Smooth muscle cell (in vitro differentiated cells): Measurements from ENCODE around the gene TMEM240. TPM values are rescaled to one million over a fixed set of nuclear protein-coding genes. Genes with fewer than 3 reads are reported as not detected.

Source experiments
- DNase-seq: peaks from one replicate; lab custom pipeline; 2025; ENCODE audit not compliant: unreplicated experiment; lab: John Stamatoyannopoulos, UW
- H2AFZ ChIP-seq: fragments of 200-600 bp; sonication (generic); 2 replicates; pipeline ENCODE4 v1.6.0; 2016; ENCODE audit warnings: antibody characterized with exemption, low read depth, mild to moderate bottlenecking
- H3F3A ChIP-seq: fragments of 200-600 bp; sonication (generic); 2 replicates; pipeline ENCODE4 v1.6.0; 2017; ENCODE audit warnings: antibody characterized with exemption, low read depth
- H3K27ac ChIP-seq: fragments of 200-600 bp; sonication (generic); 2 replicates; pipeline ENCODE4 v1.5.1; 2016; ENCODE audit warnings: low read depth, mild to moderate bottlenecking
- H3K27me3 ChIP-seq: fragments of 200-600 bp; sonication (generic); 2 replicates; pipeline ENCODE4 v1.6.1; 2016; ENCODE audit warnings: low read depth, mild to moderate bottlenecking
- H3K36me3 ChIP-seq: fragments of 200-600 bp; sonication (generic); 2 replicates; pipeline ENCODE4 v1.5.1; 2016; ENCODE audit warnings: low read depth
- H3K4me1 ChIP-seq: fragments of 200-600 bp; sonication (generic); 2 replicates; pipeline ENCODE4 v1.5.1; 2016; ENCODE audit warnings: low read depth
- H3K4me2 ChIP-seq: fragments of 200-600 bp; sonication (generic); 2 replicates; pipeline ENCODE4 v1.6.0; 2016; ENCODE audit warnings: mild to moderate bottlenecking
- H3K4me3 ChIP-seq: fragments of 200-600 bp; sonication (generic); 2 replicates; pipeline ENCODE4 v1.5.1; 2016; ENCODE audit warnings: mild to moderate bottlenecking
- H3K79me2 ChIP-seq: fragments of 200-600 bp; sonication (generic); 2 replicates; pipeline ENCODE4 v1.6.0; 2016; ENCODE audit warnings: low read depth, mild to moderate bottlenecking
- H3K9ac ChIP-seq: fragments of 200-600 bp; sonication (generic); 2 replicates; pipeline ENCODE4 v1.6.0; 2016; ENCODE audit warnings: low read depth
- H3K9me3 ChIP-seq: fragments of 200-600 bp; sonication (generic); replicated peaks from 2 replicates; pipeline ENCODE4 v1.5.1; 2016; ENCODE audit warnings: low read depth
- H4K20me1 ChIP-seq: fragments of 200-600 bp; sonication (generic); 2 replicates; pipeline ENCODE4 v1.6.0; 2016; ENCODE audit warnings: low read depth
- WGBS: methylation state at CpG from one replicate; pipeline ENCODE4 v1.1.7; 2016; ENCODE audit warnings: low lambda C conversion rate; 5-methylcytosine and 5-hydroxymethylcytosine counted together
- polyA plus RNA-seq: library from polyadenylated mRNA; unstranded; fragments of >200 nt; fragmentation: Nextera tagmentation; extraction: Ambion mirVana; gene quantifications from 2 replicates; pipeline ENCODE4 v1.2.1, GENCODE V29; 2016
- total RNA-seq: library from RNA; depleted of rRNA; stranded (reverse); fragments of >200 nt; gene quantifications from 2 replicates; pipeline ENCODE4 v1.2.3, GENCODE V29; 2014
- TF ChIP-seq, protein P1 (sequence below): fragments of 200-600 bp; sonication (generic); IDR thresholded peaks from 2 replicates; pipeline ENCODE4 v1.5.1; 2017; ENCODE audit warnings: borderline replicate concordance, mild to moderate bottlenecking, antibody characterized with exemption; ENCODE audit not compliant: insufficient read depth, poor library complexity, severe bottlenecking

The TMEM240 gene
- total and polyA plus RNA-seq, 2 experiments from 2014 or later, result 2.7 to 12.2 TPM

GRCh38 chr1:1567152-1567875 lies 26.9 kb upstream of the TMEM240 start:
- H3K9ac ChIP-seq, result no peak overlapping the region
- no peak overlapping the region for H3K4me3 ChIP-seq
- no peaks in the 10 kb centered on the region for H3K27me3 ChIP-seq
- 92% methylated on average over 31 of the region's 31 CpGs for WGBS
- H3K4me2 ChIP-seq, result no peak overlapping the region
- H2AFZ ChIP-seq, result no peak overlapping the region
- peaks cover 99% of the 10 kb centered on the region for H4K20me1 ChIP-seq
- peak overlapping the region; percentile 15 for H3K27ac ChIP-seq
- no peak for DNase-seq
- no peaks in the 10 kb centered on the region for H3K9me3 ChIP-seq
- TF ChIP-seq, protein P1, sequence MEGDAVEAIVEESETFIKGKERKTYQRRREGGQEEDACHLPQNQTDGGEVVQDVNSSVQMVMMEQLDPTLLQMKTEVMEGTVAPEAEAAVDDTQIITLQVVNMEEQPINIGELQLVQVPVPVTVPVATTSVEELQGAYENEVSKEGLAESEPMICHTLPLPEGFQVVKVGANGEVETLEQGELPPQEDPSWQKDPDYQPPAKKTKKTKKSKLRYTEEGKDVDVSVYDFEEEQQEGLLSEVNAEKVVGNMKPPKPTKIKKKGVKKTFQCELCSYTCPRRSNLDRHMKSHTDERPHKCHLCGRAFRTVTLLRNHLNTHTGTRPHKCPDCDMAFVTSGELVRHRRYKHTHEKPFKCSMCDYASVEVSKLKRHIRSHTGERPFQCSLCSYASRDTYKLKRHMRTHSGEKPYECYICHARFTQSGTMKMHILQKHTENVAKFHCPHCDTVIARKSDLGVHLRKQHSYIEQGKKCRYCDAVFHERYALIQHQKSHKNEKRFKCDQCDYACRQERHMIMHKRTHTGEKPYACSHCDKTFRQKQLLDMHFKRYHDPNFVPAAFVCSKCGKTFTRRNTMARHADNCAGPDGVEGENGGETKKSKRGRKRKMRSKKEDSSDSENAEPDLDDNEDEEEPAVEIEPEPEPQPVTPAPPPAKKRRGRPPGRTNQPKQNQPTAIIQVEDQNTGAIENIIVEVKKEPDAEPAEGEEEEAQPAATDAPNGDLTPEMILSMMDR, result no peak
- no peaks in the 10 kb centered on the region for H3K4me1 ChIP-seq
- no peaks in the 10 kb centered on the region for H3K36me3 ChIP-seq
- H3F3A ChIP-seq, result peaks cover 7% of the 10 kb centered on the region
- H3K79me2 ChIP-seq, result peaks cover 95% of the 10 kb centered on the region

DNA sequence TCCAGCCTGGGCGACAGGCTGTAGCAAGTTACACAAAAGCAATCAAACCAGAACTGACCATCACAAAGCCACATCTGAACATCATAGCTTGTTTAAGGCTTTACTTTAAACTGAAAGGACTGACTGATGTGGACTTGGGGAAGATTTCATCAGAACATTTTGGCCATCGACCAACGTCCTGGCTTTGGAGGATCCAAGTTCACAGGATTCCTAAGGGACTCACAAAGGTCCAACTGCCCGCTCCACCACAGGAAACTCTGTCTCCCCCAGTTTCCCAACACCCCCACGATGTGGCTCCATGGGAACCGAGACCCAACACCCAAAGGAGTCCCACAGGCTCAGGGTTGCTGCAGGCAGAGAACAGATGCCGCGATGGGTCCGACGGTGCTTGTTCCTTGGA lies 24.9 kb upstream of the TMEM240 start:
- Histone ChIP-seq H3K4me2 (no peak overlapping the region), H3K27me3 (no peaks in the 10 kb centered on the region), H3K9me3 (no peaks in the 10 kb centered on the region), H3K9ac (no peak overlapping the region), H3F3A (peaks cover 7% of the 10 kb centered on the region), H3K4me1 (no peaks in the 10 kb centered on the region), H4K20me1 (peaks cover 96% of the 10 kb centered on the region), H3K27ac (no peak overlapping the region), H2AFZ (no peak overlapping the region), H3K79me2 (peaks cover 86% of the 10 kb centered on the region), H3K36me3 (no peaks in the 10 kb centered on the region), H3K4me3 (no peak overlapping the region)
- DNase-seq, result no peak
- TF ChIP-seq, protein P1, result no peak
- 97% methylated on average over 10 of the region's 10 CpGs for WGBS

GRCh38 chr1:1564268-1564667 lies 23.8 kb upstream of the TMEM240 start:
- no peak overlapping the region for H3K4me3 ChIP-seq
- H3K79me2 ChIP-seq, result peaks cover 81% of the 10 kb centered on the region
- no peak for DNase-seq
- no peak overlapping the region for H2AFZ ChIP-seq
- no peak overlapping the region for H3K4me2 ChIP-seq
- H3K9me3 ChIP-seq, result no peaks in the 10 kb centered on the region
- H3K36me3 ChIP-seq, result no peaks in the 10 kb centered on the region
- TF ChIP-seq, protein P1, result no peak
- H3F3A ChIP-seq, result no peaks in the 10 kb centered on the region
- no peaks in the 10 kb centered on the region for H3K27me3 ChIP-seq
- H3K27ac ChIP-seq, result no peak overlapping the region
- H3K9ac ChIP-seq, result no peak overlapping the region
- H4K20me1 ChIP-seq, result peaks cover 96% of the 10 kb centered on the region
- WGBS, result 97% methylated on average over 19 of the region's 19 CpGs
- no peaks in the 10 kb centered on the region for H3K4me1 ChIP-seq

- peaks cover 96% of the 10 kb centered on the region for H4K20me1 ChIP-seq
- peaks cover 3% of the 10 kb centered on the region for H3F3A ChIP-seq
- 96% methylated on average over 12 of the region's 12 CpGs for WGBS
- H3K79me2 ChIP-seq, result peaks cover 75% of the 10 kb centered on the region
- no peaks in the 10 kb centered on the region for H3K9me3 ChIP-seq
- no peak overlapping the region for H3K4me3 ChIP-seq
- H2AFZ ChIP-seq, result no peak overlapping the region
- H3K4me2 ChIP-seq, result no peak overlapping the region
- no peak overlapping the region for H3K9ac ChIP-seq
- no peaks in the 10 kb centered on the region for H3K4me1 ChIP-seq
- DNase-seq, result no peak
- no peaks in the 10 kb centered on the region for H3K27me3 ChIP-seq
- no peak overlapping the region for H3K27ac ChIP-seq
- TF ChIP-seq, protein P1, result no peak
- no peaks in the 10 kb centered on the region for H3K36me3 ChIP-seq
Observed at GRCh38 chr1:1563688-1564087, 23.3 kb upstream of the TMEM240 start.
